HG03565 (cell line): ENCODE results near the gene NAP1L4.

Experiments
- ATAC-seq: cut with Tn5 transposase; IDR thresholded peaks from one replicate; pipeline ENCODE4 v1.9.1; 2021; ENCODE audit warnings: mild to moderate bottlenecking, moderate library complexity; ENCODE audit not compliant: unreplicated experiment

Gene NAP1L4

GRCh38 chr11:2924821-2925675 lies 67.1 kb downstream of the NAP1L4 start:
- ATAC-seq, result no peak

GRCh38 chr11:2924381-2924780 lies 67.7 kb downstream of the NAP1L4 start:
- no peak for ATAC-seq

DNA sequence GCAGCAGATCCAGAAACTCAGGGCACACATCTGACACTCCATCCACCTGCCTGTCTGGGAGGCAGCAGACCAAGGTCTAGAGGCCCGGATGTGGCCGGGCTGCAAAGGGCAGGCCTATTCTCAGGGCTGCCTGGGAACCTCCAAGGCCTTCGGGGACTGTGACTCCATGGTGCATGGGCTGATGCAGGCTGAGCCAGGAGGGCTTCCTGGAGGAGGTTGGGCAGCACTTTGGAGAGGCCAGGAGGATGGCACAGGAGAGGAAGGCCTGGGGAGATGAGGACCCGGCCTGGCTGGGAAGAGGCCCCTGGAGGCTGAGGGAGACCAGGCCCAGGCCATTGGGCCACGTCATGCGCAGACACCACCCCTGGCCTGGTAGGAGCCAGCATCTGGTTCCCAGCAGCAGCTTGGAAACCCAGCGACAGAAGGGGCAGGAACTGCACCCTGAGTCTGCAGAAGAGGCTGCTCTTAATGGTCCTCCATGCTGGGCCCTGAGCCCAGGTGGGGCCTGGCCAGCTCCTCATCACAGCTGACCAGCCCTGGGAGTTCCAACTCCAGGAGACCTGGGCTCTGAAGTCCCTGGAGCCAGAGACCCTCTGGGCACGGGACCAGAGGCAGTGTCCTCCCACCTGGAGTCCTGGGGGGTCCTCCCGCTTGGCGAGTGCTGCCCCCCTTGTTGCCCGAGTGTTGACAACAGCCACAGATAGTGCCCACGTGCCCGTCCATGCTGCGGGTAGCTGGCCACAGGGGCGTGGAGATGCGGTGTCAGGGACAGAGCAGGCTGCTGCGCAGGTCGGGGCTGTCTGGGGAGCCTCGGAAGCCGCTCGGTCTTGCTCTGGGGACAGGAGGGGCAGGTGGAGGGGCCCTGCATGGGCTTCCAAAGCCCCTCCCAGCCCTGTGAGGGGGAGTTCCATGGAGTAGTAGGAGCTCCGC lies 68.4 kb downstream of the NAP1L4 start:
- no peak for ATAC-seq

DNA sequence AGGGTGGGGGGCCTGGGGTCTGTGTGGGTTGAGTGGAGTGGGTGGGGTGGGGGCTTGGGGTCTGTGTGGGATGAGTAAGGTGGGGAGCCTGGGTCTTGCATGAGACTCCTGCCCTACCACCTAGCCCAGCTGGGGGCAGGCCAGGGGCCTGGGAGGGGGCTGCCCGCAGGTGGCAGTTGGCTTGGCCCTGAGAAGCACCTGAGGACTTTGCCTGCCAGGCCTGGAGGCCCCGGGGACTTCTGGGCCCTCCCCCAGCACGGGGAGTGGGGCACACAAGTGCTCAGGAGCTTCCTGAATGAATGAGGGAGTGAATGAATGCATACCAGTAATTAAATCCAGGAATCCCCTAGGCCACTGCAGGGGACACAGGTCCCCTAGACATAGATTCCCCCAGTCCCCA lies 69.5 kb downstream of the NAP1L4 start:
- no peak for ATAC-seq

DNA sequence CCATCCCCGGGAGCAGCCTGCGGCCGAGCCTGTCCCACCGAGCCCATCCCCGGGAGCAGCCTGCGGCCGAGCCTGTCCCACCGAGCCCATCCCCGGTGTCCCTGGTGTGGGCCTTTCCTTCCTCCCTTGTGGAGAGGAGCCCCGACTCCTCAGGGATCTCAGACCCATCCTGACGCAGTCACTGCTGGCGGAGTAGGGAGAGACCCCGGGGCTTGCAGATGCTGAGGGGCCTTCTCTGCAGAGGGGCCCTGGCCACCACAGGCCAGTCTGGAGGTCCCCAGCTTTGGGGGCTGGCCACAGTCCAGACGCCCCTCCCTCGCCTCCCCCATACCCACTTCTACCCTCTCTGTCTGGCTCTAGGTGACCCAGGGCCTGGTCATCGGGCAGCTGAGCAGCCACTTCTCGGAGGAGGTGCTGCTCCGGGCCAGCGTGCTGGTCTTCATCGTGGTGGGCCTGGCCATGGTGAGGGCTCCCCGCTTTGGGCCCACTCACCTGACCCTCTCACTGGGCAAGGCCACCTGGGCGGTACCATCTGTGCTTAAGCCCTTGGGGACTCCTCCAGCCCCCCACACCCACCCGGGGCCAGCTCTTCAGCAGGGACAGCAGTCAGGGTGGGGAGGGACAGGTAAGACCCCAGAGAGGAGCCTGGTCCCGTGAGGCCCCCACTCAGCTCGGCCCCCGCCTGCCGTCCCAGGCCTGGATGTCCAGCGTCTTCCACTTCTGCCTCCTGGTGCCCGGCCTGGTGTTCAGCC lies 70.2 kb downstream of the NAP1L4 start:
- ATAC-seq, result no peak

- no peak for ATAC-seq
Observed at GRCh38 chr11:2921261-2921660, 70.9 kb downstream of the NAP1L4 start.

GRCh38 chr11:2920343-2920742 lies 71.8 kb downstream of the NAP1L4 start:
- ATAC-seq, result no peak

GRCh38 chr11:2919837-2920236 lies 72.3 kb downstream of the NAP1L4 start:
- no peak for ATAC-seq

DNA sequence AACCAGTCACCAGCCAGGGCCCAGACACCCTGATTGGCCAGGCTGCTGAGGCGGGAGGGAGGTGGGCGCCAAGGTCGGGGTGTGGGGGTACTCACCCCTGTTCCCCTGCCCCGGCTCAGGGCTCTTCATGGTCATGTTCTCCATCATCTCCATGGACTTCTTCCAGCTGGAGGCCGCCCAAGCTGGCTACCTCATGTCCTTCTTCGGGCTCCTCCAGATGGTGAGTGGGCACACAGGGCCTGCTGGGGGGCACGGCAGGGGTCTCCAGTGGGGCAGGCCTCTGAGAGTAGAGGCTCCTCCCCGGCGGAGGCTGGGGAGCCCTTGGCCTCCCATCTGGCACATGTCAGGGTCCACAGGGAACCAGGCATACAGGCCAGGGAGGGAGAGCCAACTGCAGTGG lies 72.9 kb downstream of the NAP1L4 start:
- ATAC-seq, result no peak

DNA sequence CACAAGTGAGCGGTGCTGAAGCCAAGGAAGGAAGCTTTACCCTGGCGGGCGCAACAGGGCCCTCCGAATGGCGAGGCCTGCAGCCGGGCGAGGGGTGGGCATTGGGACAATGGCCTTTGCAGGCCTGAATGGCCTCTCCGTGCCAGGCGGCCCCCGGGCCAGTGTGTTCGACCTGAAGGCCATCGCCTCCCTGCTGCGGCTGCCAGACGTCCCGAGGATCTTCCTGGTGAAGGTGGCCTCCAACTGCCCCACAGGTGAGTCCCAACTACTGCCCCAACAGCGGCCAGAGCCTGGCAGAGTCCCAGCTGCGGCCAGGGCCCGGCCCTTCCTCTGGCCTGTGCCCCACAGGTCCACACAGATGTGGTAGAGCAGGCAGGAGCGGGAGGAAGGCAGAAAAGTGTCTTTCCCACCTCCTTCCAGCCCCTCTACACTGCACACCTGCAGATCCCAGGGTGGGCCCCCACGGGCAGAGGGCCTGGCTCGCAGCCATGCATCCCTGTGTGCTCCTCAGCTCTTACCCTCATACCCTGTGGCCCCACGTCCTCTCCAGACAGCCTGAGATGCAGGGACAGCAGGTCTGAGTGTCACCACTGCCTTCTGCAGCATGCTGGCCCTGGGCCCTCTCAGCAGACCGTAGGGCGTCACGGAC lies 74.2 kb downstream of the NAP1L4 start:
- ATAC-seq, result no peak

- ATAC-seq, result no peak
Observed at GRCh38 chr11:2916892-2917645, 75.1 kb downstream of the NAP1L4 start.

DNA sequence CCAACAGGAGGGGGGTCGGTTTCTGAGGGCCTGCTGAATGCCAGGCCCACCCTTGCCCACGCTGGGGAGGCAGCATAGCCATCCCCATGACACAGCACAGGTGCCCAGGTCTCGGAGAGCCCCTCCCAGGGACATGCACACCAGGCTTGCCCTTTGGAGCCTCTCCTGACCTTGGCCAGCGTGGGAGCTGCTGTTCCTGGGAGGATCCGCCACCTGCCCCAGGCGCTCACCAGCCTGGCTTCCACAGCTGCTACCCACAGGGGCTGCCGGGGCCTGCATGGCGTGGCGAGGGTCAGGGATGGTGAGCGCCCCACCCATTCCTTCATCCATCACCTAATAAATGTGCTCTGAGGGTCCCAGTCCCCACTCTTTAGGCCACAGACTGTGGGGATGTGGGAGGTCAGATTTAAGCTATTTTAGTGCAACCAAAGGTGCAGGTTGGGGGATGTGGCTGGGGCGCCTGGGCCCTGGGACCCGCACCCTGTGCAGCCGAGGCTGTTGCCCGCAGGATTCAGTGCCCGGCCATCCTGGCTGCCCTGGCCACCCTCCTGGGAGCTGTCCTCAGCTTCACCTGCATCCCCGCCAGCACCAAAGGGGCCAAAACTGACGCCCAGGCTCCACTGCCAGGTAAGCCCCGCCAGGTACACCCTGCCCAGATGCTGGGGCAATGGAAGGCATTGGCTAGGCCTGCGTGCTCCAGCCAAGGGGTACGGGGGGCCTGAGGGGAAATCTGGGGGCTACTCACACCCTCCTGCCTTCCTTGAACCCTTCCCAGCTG lies 75.8 kb downstream of the NAP1L4 start:
- ATAC-seq, result no peak

DNA sequence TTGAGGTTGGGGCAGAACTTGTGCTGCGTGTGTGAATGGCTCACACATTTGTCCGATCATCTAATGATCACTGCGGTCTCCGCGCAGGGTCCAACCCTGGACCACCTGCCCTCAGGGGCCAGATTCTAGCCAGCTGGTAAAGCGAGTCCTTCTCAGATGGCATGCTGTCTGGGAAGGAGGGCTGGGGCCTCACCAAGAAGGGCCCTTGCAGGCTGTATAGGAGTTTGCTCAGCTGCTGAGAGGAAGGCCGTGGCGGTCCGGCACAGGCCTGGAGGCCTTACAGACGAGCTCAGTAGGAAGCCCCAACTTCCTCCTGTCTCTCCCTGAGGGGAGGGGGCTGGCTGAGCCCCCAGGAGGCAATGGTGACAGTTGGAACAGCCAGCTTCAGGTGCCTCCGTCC lies 76.7 kb downstream of the NAP1L4 start:
- ATAC-seq, result no peak

- ATAC-seq, result no peak
Observed at GRCh38 chr11:2914455-2915195, 77.5 kb downstream of the NAP1L4 start.

GRCh38 chr11:2913776-2914175 lies 78.4 kb downstream of the NAP1L4 start:
- no peak for ATAC-seq

- ATAC-seq, result no peak
Observed at GRCh38 chr11:2913019-2913431, 79.1 kb downstream of the NAP1L4 start.

GRCh38 chr11:2912498-2912897 lies 79.6 kb downstream of the NAP1L4 start:
- ATAC-seq, result no peak

GRCh38 chr11:2911785-2912391 lies 80.2 kb downstream of the NAP1L4 start:
- no peak for ATAC-seq
